Embryonic facial prominence (tissue), 1 donor: ENCODE data around the gene DOCK1.
"Not testable (repeated sequence)": the region's sequence is repeated elsewhere in the genome, so short reads cannot be mapped to it uniquely, and the experiment has no call there.

ENCODE experiments used
- DNase-seq: peaks from one replicate; pipeline ENCODE4 v3.0.0-alpha.2; 2016; ENCODE audit errors: extremely low spot score

DOCK1 gene

GRCh38 chr10:126924915-126925300 lies 19.7 kb downstream of the DOCK1 start:
- DNase-seq: no peak

GRCh38 chr10:126926568-126926967 lies 21.3 kb downstream of the DOCK1 start:
- no peak for DNase-seq

- no peak for DNase-seq
Measured at GRCh38 chr10:126927799-126928198, 22.6 kb downstream of the DOCK1 start.

- no peak for DNase-seq
Measured at GRCh38 chr10:126928274-126928673, 23.0 kb downstream of the DOCK1 start.

GRCh38 chr10:126929391-126929790 lies 24.2 kb downstream of the DOCK1 start:
- no peak for DNase-seq

- no peak for DNase-seq
Measured at GRCh38 chr10:126930131-126930882, 25.1 kb downstream of the DOCK1 start.

- no peak for DNase-seq
Measured at GRCh38 chr10:126930883-126931503, 25.8 kb downstream of the DOCK1 start.

- DNase-seq: no peak
Measured at GRCh38 chr10:126931544-126931943, 26.3 kb downstream of the DOCK1 start.

- no peak for DNase-seq
Measured at GRCh38 chr10:126932516-126932915, 27.3 kb downstream of the DOCK1 start.

GRCh38 chr10:126933116-126933515 lies 27.9 kb downstream of the DOCK1 start:
- no peak for DNase-seq

- no peak for DNase-seq
Measured at GRCh38 chr10:126935263-126935946, 30.2 kb downstream of the DOCK1 start.

GRCh38 chr10:126937026-126937425 lies 31.8 kb downstream of the DOCK1 start:
- DNase-seq: no peak

GRCh38 chr10:126938121-126938520 lies 32.9 kb downstream of the DOCK1 start:
- not testable (repeated sequence) for DNase-seq

GRCh38 chr10:126939706-126940105 lies 34.5 kb downstream of the DOCK1 start:
- no peak for DNase-seq

- no peak for DNase-seq
Measured at GRCh38 chr10:126940670-126941310, 35.6 kb downstream of the DOCK1 start.

- DNase-seq: no peak
Measured at GRCh38 chr10:126944191-126944590, 39.0 kb downstream of the DOCK1 start.

- no peak for DNase-seq
Measured at GRCh38 chr10:126945351-126946030, 40.3 kb downstream of the DOCK1 start.

GRCh38 chr10:126946746-126947145 lies 41.5 kb downstream of the DOCK1 start:
- DNase-seq: no peak

- no peak for DNase-seq
Measured at GRCh38 chr10:126948355-126949160, 43.3 kb downstream of the DOCK1 start.

GRCh38 chr10:126949161-126949503 lies 43.9 kb downstream of the DOCK1 start:
- DNase-seq: no peak
